Colonic mucosa (tissue), 4 donors: ENCODE measurements around the gene CBX2. TPM values are rescaled to one million over a fixed set of nuclear protein-coding genes. Genes with fewer than 3 reads are reported as not detected.

ENCODE experiments used
- DNase-seq: peaks from one replicate; pipeline ENCODE4 v3.0.0-alpha.2; 2020
- H3K27ac ChIP-seq: fragments of 200-600 bp; one replicate; pipeline ENCODE4 v1.8.0; 2021
- H3K27me3 ChIP-seq: fragments of 200-600 bp; one replicate; pipeline ENCODE4 v1.8.0; 2021
- H3K36me3 ChIP-seq: fragments of 200-600 bp; one replicate; pipeline ENCODE4 v1.8.0; 2021
- H3K4me1 ChIP-seq: fragments of 200-600 bp; one replicate; pipeline ENCODE4 v1.8.0; 2021; ENCODE audit warnings: mild to moderate bottlenecking
- H3K4me3 ChIP-seq: fragments of 200-600 bp; one replicate; pipeline ENCODE4 v1.8.0; 2021
- H3K9ac ChIP-seq, 2 donors: one replicate each; pipeline ENCODE4 v1.7.0; 2013; ENCODE audit warnings: control low read depth in 2 of 2, low read depth in 2 of 2, low read length in 2 of 2
- H3K9me3 ChIP-seq: fragments of 200-600 bp; one replicate; pipeline ENCODE4 v1.8.0; 2021
- CTCF ChIP-seq: fragments of 200-600 bp; IDR thresholded peaks from one replicate; pipeline ENCODE4 v1.8.0; 2022; ENCODE audit warnings: antibody characterized with exemption, mild to moderate bottlenecking
- intact Hi-C: fragments of 100-400 bp; cut with DNase I; formaldehyde crosslinking; loops from one replicate; pipeline ENCODE4 v1.14.1; 2022
- total RNA-seq, 2 donors: library from RNA; stranded (reverse); fragmentation: NEBNext Ultra II Directional in 1 of 2; extraction: Animal tissue kit (Norgen Biotek cat#: 25700) in 1 of 2; gene quantifications; one replicate each; pipeline ENCODE4 v1.2.1, GENCODE V29; 2021
- donor health status: healthy.
- donor health status: DM: no; HTN: no; CAD: no.
- donor health status: DM: no; HTN: no; CAD: no.

Gene CBX2
- total RNA-seq, 2 donors from 2014 or later: 2.1 to 4.0 TPM

GRCh38 chr17:79796763-79797491 is 19.0 kb downstream of the CBX2 start, which contains the start of gene CBX8:
Gene CBX8, minus strand, starts transcription at chr17:79797077. Its CDS starts 79 bp downstream, at chr17:79796998.
- H3K27me3 ChIP-seq: peaks cover 59% of the 10 kb centered on the region
- no peaks in the 10 kb centered on the region for H3K9me3 ChIP-seq
- peak within 1 kb of the TSS; percentile 75 for H3K27ac ChIP-seq
- peak within 1 kb of the TSS; percentile 70 for H3K4me3 ChIP-seq
- peak within 1 kb of the TSS; percentile 73 to 74 for H3K9ac ChIP-seq
- H3K36me3 ChIP-seq: no peaks in the 10 kb centered on the region
- intact Hi-C loops: no loop called here
- H3K4me1 ChIP-seq: peaks cover 22% of the 10 kb centered on the region
- TF ChIP-seq CTCF: no peak
- DNase-seq: peak; percentile 100

- no peak for TF ChIP-seq CTCF
- Histone ChIP-seq H3K4me1 (peaks cover 19% of the 10 kb centered on the region), H3K27me3 (peaks cover 59% of the 10 kb centered on the region), H3K27ac (no peak overlapping the region), H3K9me3 (no peaks in the 10 kb centered on the region), H3K4me3 (peak overlapping the region; percentile 70), H3K36me3 (no peaks in the 10 kb centered on the region), H3K9ac (peak overlapping the region; percentile 26 to 63)
- intact Hi-C loops: no loop called here
- DNase-seq: no peak
Measured at GRCh38 chr17:79797492-79798298, 19.7 kb downstream of the CBX2 start.

- Histone ChIP-seq H3K36me3 (no peaks in the 10 kb centered on the region), H3K9ac (peak overlapping the region in 1 of 2 donors; percentile 63), H3K4me3 (peak overlapping the region; percentile 70), H3K4me1 (peaks cover 19% of the 10 kb centered on the region), H3K27me3 (peaks cover 59% of the 10 kb centered on the region), H3K9me3 (no peaks in the 10 kb centered on the region), H3K27ac (no peak overlapping the region)
- DNase-seq: no peak
- no peak for TF ChIP-seq CTCF
- intact Hi-C loops: no loop called here
Measured at GRCh38 chr17:79798299-79799173, 20.6 kb downstream of the CBX2 start.

GRCh38 chr17:79799174-79799537 is 21.2 kb downstream of the CBX2 start:
- intact Hi-C loops: no loop called here
- H3K36me3 ChIP-seq: no peaks in the 10 kb centered on the region
- peaks cover 25% of the 10 kb centered on the region for H3K4me1 ChIP-seq
- H3K4me3 ChIP-seq: no peak overlapping the region
- H3K27me3 ChIP-seq: peaks cover 66% of the 10 kb centered on the region
- no peak overlapping the region for H3K9ac ChIP-seq
- no peak overlapping the region for H3K27ac ChIP-seq
- no peak for DNase-seq
- no peak for TF ChIP-seq CTCF
- no peaks in the 10 kb centered on the region for H3K9me3 ChIP-seq
